Heart left ventricle (tissue), 13 donors: ENCODE results near the gene ARHGAP31.

Experiments used
- POLR2A ChIP-seq, 2 donors: fragments of 450-650 bp; IDR thresholded peaks; one replicate each; pipeline ENCODE4 v1.6.1; 2017; ENCODE audit warnings: antibody characterized with exemption in 2 of 2, mild to moderate bottlenecking in 2 of 2, moderate library complexity in 2 of 2
- TF ChIP-seq, protein P1 (sequence below), 12 donors: fragments of 200-600 bp; sonication (generic) in 4 of 12; IDR thresholded peaks; one replicate each; pipeline versions ENCODE4 v1.5.0 to v1.8.0; 2018 to 2022; ENCODE audit warnings: antibody characterized with exemption in 12 of 12, mild to moderate bottlenecking in 5 of 12
- donor health status: ischemic (EF 13 %, LVEDD 7.1; RV severe dilation, severe dysfunction).
- donor health status: DM: no; HTN: yes; CAD: no.
- donor health status: DM: no; HTN: no; CAD: no.
- donor health status: ischemic (EF 25% LVEDD 6.9; RV normal size, moderate dysfunction).
- donor health status: ischemic (EF 25% LVEDD 5.7; RV mildly dilated, moderate dysfunction).
- donor health status: ischemic (EF 35%, LVEDD 5.7; RV mildly dilated, moderate dysfunction).
- donor health status: nonischemic (EF 11% LVEDD 7.7; RV severe dilation, severe dysfunction).
- donor health status: DM: yes; HTN: yes; CAD: no.
- donor health status: PGD.
- donor health status: ischemic (EF 29% LVEDD 5.4; RV normal size, mild dysfunction).
- donor health status: nonischemic (EF 23%, LVEDD 6.1; RV moderate dilation, normal function).

DNA sequence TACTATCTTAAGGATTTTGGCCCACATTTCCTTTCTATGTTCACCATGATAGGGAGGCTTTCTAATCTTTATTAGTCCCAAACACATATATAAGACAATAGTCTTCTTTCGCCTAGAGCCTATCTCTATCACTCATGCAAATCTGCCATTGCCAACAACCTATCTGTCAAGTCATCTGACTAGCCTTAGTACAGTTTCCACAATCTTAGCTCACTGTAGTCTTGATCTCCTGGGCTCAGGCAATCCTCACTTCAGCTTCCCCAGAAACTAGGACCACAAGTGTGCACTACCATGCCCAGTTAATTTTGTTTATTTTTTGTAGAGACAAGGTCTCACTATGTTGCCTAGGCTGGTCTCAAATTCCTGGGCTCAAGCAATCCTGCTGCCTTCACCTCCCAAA lies 162.3 kb downstream of the ARHGAP31 start:
- TF ChIP-seq, protein P1, sequence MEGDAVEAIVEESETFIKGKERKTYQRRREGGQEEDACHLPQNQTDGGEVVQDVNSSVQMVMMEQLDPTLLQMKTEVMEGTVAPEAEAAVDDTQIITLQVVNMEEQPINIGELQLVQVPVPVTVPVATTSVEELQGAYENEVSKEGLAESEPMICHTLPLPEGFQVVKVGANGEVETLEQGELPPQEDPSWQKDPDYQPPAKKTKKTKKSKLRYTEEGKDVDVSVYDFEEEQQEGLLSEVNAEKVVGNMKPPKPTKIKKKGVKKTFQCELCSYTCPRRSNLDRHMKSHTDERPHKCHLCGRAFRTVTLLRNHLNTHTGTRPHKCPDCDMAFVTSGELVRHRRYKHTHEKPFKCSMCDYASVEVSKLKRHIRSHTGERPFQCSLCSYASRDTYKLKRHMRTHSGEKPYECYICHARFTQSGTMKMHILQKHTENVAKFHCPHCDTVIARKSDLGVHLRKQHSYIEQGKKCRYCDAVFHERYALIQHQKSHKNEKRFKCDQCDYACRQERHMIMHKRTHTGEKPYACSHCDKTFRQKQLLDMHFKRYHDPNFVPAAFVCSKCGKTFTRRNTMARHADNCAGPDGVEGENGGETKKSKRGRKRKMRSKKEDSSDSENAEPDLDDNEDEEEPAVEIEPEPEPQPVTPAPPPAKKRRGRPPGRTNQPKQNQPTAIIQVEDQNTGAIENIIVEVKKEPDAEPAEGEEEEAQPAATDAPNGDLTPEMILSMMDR (IDR thresholded peaks at IDR 0.05): no peak
- no peak for TF ChIP-seq POLR2A (IDR thresholded peaks at IDR 0.05)
